Daoy (cell line): Measurements from ENCODE around the gene AHCYL1. TPM values are rescaled to one million over a fixed set of nuclear protein-coding genes. Genes with fewer than 3 reads are reported as not detected.
A peak's percentile ranks its signal among the peaks of the same experiment; 100 is the strongest.

ENCODE experiments used
- DNase-seq: peaks from one replicate; pipeline ENCODE4 v3.0.0-alpha.2; 2015; ENCODE audit warnings: low read depth
- total RNA-seq: library from RNA; depleted of rRNA; stranded (reverse); fragments of >200 nt; shearing (Covaris generic); gene quantifications from 2 replicates; pipeline ENCODE4 v1.2.3, GENCODE V29; 2014

AHCYL1 gene
- total RNA-seq, 1 experiment from 2014 or later, result 44.9 TPM

DNA sequence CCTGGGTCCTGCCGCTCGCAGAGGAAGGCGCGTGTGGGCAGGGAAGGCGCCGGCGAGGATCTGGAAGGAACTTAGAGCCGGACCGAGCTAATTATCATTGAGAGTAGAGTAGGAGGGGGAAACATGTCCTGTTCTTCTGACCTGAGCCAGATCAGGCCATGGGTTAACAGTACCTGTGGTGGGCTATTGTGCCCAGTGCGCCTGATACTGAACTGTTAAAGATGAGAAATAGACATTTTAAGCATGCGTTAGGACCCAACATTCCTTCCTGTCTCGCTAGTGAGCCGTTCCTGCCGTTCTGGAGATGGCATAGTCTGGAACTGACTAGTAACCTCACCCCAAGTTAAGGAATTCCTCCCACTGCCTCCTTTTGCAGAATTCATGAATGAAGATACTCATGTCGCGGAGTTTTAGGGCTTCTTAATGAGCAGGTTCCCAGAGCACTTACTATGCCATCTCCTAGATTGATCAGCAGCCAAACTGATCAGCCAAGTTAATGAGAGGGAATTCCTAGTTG lies 50.7 kb downstream of the AHCYL1 start:
- DNase-seq, result no peak

DNA sequence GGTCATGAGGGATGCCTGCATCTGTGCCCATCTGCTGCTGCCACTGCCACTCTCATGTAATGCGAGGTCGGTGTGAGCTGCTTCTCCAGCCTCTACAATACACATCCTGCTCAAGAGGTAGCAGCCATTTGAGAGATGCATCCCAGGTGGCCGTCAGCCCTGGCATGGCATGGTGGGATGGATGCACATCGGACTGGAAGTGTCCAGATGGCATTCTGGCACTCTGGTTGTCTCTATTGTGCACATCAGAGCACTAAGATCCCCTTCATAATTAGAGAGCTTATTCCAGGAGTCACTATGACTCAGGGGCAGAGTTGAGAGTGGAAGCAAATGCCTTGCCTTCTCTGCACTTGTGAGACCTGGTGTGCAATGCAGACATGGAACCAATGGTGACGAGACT lies 53.7 kb downstream of the AHCYL1 start:
- DNase-seq, result no peak

DNA sequence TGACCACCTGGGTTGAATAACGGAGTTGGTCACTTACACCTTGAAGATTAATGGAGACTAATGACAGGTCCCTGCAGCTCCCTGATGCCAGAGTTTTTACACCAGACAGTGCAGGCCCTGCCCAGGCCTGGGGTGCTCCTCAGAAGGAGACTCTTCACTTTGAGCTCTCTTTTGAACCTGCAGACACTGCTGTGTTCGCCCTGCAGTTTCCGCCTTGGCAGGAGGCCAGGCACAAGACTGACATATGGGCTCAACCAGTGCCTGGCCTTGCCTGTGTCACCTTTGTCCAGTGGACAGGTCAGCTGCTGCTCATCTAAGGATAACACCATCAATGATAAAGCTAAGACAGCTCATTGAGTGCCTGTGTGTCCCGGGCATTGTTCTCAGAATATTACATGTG lies 55.1 kb downstream of the AHCYL1 start:
- DNase-seq, result no peak

DNA sequence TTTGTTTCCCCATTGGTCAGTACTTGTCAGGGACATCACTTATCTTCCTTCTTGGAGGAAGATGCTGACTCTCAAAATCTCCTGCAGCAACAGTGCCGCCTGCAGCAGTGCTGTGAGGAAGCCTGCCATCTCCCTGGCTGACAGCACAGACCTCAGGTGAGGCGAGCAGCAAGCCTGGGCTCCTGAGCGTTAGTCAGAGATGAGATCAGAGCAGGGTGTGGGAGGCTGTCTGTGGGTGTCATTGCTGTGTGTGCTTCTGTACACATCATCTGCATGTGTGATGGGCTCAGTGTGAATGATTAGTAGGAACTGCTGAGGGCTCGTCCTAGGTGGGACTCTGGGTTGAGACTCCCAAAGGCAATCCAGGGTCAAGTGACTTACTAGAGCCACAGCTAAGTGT lies 56.0 kb downstream of the AHCYL1 start:
- DNase-seq, result no peak

DNA sequence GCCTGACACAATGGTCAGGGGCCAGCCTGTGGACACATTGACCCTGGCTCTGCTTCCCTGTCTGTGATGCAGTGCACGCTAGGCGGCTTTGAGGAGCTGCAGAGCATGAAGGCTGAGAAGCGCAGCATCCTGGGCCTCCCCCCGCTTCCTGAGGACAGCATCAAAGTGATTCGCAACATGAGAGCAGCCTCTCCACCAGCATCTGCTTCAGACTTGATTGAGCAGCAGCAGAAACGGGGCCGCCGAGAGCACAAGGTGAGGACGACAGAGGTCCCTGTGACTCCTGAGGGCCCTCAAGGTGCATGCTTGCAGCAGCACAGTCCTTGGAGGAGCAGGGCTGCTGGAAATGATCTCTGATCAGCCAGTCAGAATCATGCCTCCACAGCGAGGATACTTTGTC lies 58.5 kb downstream of the AHCYL1 start:
- no peak for DNase-seq

DNA sequence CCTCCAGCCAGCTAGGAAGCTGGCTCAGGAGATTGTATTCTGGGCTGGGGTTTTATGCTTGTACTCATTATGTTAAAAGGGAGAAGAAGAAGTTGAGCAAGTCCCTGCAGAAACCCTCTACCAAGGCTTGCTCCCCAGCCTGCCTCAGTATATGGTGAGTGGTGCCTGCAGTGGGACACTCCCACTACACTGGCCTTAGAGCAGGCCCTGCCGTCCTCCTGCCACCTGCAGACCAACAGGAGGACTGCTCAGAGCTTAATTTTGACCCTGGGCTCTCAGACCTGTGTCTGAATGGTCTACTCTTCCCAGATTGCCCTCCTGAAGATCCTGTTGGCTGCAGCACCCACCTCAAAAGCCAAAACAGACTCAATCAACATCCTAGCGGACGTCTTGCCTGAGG lies 62.9 kb downstream of the AHCYL1 start:
- no peak for DNase-seq

DNA sequence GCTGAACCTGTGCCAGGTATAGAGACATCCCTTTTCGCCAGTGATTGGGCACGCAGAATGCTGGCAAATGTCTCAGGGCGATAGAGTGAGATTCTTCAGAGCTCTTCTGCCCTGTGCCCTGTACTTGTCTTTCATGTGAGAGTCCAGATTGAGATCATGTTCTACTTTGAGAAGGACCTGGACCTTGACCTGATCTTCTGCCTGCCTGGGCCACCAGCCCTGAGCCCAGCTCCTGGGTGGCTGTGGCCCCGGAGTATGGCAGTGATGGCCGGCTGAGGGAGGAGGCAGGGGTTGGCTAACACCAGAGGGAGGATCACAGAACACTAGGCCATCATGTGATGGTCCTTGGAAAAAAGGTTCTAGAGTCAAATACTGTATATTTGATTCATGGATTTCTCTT lies 63.7 kb downstream of the AHCYL1 start:
- no peak for DNase-seq

DNA sequence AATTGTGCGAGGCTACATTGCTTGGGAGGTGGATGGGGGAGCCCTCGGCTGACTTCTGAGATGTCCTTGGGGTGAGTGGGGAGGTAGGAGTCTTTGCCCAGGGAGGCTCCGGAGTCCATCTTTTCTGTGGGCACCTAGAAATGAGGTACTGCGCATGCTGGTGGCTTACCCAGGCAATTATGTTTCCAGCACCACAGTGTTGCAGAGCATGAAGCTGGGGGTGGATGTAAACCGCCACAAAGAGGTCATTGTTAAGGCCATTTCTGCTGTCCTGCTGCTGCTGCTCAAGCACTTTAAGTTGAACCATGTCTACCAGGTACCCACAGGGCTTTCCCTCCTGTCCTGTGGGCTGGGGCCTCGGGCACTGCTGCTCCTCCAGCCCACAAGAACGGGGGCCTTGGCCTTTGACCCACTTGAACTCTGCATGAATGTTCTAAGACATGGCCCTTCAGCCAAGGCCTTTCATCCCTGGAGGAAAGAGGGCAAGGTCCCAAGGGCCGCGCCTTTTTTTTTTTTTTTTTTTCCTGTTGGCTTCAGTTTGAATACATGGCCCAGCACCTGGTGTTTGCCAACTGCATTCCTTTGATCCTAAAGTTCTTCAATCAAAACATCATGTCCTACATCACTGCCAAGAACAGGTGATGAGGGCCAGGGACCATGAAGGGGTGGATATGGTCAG lies 64.5 kb downstream of the AHCYL1 start:
- DNase-seq, result no peak

DNA sequence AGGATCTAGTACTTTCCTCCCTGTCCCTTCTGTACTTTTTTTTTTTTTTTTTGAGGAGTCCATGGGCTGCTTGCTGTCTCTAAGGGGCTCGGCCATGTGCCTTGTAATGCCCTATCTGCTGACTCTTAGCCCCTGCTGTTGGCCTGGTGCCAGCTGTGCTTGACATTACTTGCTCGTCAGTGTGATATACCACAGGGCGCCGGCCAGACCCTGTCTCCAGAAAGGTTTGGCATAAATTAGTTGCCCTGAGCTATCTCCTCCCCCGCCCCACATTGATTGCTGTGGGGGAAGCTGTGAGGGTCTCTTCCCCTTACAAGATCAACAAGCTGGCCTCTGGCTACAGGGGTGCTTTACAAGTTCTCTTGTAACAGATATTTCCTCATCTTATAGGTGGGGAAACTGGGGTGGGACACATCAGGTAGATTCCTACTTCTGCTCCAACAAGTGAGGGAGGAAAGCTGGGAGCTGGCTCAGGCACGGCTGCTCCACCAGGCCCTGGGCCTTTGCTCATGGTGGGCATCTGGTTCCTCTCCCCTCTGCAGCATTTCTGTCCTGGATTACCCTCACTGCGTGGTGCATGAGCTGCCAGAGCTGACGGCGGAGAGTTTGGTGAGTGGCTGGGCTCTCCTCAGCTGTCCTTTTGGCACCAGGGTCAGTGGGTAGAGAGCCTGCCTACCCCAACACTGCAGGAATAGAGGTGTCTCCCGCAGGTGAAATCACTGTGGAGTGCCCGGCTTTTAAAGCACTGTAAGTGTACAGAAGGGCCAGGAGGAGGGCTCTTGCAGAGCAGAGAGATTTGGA lies 65.4 kb downstream of the AHCYL1 start:
- no peak for DNase-seq

DNA sequence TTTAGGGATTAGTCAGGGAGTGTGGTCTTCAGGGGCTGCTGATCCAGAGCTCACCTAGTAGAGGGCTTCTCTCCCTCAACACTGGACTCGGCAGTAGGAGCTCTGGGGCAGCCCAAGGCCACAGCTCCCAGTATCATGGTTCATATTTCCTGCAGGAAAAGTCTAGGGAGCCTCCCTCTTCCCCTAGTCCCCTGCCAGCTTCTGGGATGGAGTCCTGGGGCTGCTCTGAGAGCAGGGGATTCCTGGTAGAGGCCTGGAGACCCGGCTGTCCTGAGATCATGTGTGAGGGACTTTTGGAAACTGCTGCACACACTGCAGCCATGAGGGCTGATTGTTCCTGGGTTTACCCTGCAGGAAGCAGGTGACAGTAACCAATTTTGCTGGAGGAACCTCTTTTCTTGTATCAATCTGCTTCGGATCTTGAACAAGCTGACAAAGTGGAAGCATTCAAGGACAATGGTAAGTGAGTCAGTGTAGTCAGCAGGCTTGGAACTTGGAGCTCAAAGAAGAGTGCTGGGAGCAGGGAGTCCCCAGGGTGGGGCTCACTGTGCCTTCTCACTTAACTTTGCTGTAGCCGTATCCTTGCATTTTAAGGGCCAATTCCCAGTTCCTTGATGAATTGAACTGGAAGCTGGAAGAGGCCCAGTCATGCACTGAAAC lies 66.2 kb downstream of the AHCYL1 start:
- DNase-seq, result no peak

DNA sequence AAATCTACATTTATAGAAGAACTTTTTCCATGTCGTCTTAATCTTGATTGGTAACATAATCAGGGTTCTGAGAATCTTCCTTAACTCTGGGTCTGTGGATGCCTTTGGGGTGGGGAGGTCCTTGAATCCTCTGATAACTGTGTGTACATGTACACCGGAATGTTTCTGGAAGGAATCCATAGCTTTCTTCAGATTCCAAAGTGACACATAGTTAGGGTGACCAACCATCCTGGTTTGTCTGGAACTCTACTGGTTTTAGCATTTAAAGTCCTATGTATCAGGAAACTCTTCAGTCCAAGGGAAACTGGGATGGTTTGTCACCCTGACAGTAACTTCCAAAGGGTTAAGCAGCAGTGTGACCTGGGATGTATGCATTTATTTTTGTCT lies 66.7 kb downstream of the AHCYL1 start:
- DNase-seq, result no peak

DNA sequence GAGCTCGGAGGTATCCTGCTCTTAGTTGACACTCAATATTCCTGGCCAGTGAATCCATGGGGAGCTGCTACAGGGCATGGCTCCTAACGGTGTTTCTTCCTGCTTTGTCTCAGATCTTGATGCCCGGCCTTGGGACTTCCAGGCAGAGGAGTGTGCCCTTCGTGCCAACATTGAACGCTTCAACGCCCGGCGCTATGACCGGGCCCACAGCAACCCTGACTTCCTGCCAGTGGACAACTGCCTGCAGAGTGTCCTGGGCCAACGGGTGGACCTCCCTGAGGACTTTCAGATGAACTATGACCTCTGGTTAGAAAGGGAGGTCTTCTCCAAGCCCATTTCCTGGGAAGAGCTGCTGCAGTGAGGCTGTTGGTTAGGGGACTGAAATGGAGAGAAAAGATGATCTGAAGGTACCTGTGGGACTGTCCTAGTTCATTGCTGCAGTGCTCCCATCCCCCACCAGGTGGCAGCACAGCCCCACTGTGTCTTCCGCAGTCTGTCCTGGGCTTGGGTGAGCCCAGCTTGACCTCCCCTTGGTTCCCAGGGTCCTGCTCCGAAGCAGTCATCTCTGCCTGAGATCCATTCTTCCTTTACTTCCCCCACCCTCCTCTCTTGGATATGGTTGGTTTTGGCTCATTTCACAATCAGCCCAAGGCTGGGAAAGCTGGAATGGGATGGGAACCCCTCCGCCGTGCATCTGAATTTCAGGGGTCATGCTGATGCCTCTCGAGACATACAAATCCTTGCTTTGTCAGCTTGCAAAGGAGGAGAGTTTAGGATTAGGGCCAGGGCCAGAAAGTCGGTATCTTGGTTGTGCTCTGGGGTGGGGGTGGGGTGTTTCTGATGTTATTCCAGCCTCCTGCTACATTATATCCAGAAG lies 69.2 kb downstream of the AHCYL1 start:
- DNase-seq, result peak; percentile 74

DNA sequence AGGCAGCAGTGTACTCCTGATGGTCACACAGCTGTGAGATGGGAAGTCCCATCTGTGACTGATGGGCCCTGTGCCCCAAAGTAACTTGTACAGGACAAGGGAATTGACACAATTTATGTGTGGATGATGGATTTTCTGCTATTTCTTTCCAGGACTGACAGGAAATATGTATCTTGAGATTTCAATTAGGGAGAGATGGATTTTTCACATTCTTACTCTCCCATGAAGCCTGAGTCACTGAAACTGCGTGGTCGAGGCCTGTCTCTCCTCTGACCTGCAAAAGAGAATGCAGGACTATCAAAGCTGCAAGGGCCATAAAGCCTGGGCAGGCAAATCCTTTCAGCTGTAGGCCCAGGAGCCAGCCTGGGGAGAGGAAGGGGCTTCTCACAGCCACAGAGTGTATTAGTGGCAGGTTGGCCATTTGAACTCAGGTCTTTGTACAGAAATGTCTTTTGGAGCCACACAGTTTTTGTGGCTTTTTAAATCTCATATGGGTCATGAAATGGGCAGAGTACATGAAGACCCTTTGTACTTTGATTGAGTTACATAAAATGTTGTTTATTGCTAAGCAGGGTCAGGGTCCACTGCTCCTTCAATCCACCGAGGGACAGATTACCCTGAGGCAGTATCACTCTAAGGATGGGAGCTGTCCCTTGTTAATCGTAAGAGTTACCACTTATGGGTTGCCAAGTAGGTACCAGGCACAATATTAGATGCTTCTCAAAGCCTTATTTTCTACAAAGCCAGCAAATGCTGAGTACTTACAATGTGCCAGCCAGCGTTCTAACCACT lies 71.1 kb downstream of the AHCYL1 start:
- DNase-seq, result no peak

DNA sequence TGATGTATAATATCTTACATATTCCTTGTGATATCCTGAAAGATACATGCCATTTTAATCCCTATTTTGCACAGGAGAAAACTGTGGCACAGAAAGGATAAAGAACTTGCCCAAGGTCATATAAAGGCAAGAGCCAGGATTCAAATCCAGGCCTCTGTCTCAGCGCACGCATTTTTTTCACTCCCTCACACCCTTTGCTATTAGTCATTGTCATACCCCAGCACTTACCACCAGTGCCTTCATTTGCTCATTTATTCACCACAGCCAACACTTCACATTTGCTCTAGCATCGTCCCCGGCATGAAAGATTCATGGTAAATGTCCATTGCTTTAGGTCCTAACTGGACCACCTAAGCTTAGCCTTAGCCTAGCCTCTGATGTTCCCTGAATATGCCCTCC lies 71.7 kb downstream of the AHCYL1 start:
- no peak for DNase-seq

DNA sequence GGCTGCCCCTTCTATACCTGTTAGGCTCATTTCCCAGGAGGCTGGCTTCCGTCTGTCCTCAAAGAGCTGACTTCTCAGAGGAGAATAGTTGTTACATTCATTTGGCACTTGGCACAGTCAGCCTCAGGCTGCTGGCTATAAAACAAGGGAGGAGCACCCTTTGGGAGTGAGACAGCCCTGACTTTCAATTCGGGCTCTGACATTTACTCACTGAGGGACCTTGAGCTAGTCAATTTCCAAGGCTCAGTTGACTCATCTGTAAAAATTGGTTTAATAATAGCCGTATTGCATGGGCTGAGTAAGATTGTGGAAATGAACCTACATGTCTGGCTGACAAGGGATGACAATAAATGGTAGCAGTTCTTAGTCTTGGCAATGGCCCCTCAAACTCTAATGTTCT lies 72.2 kb downstream of the AHCYL1 start:
- DNase-seq, result no peak

DNA sequence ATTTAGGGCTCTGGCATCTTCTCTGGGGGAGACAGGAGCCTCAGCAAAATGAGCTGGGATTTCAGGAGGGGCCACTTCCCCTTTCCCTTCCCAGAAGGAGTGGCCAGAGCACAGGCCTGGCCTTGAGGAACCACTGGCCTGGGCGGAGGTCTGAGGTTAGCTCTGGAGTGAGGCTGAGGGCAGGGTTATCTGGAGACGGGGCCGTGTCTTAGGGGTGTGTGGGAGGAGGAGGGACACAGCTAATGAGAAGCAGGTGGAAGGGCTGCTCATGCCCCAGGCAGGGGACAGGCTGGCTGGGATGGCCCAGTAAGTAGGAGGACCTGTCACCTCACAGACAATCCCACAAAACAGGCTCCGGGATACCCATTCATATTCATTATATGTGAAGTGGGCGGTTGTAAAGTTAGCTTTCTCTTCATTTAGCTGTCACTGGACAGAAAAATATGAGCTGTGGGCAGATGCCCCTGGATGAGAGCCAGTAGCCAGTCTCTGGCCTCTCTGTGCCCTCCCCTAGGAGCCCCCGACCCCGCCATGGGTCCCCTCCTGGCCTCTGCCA lies 73.5 kb downstream of the AHCYL1 start:
- DNase-seq, result no peak

DNA sequence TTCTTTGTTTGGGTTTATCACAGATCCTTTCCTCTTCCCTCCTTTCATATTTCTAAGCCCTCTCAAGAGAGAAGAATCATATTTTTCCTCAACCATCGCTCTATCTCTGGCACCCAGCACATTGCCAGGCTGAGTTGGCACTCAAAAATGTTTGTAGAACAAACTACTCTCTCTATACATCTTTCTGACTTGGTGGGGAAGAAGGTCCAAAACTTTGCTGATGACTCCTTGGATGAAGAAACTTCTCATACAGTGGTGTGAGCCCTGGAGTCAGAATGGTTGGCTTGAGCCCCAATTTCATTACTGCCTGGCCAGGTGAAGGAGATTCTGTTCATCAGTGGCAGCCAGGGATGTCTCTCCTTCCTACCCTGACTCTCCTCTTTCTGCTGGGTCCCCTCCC lies 74.0 kb downstream of the AHCYL1 start:
- no peak for DNase-seq

DNA sequence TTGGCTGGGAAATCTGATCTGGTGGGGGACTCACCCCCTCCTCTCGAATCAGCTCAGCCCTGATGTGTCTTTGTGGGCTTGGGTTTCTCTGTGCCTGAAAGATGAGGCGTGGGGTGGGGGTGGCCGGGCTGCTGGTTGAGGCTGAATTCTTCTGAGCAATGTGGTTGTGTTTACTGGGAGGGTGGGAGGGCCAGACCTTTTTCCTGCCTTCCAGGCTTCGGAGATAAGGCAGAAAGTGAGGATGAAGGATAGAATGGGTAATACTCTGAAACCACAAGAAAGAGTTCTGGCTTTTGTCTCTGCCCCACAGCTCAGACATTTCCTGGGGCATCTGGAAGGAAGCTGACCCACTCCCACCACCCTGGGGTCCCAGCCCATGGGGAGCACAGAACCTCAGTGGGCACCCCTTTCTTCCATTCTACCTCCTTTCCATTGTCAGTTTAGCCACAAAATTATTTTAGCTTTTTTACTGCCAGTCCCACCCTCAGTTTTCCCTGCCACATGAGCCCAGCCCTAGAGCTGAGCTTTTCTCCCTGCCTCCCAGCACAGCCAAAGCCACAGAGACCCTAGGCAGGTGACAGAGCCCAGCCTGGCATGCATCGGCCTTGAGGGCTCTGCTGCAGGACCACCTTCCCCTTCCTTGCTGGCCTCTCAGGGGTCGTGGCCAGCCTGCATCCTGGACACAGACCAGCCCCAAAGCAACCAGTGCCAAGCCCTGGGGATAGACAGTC lies 74.7 kb downstream of the AHCYL1 start:
- DNase-seq, result no peak

DNA sequence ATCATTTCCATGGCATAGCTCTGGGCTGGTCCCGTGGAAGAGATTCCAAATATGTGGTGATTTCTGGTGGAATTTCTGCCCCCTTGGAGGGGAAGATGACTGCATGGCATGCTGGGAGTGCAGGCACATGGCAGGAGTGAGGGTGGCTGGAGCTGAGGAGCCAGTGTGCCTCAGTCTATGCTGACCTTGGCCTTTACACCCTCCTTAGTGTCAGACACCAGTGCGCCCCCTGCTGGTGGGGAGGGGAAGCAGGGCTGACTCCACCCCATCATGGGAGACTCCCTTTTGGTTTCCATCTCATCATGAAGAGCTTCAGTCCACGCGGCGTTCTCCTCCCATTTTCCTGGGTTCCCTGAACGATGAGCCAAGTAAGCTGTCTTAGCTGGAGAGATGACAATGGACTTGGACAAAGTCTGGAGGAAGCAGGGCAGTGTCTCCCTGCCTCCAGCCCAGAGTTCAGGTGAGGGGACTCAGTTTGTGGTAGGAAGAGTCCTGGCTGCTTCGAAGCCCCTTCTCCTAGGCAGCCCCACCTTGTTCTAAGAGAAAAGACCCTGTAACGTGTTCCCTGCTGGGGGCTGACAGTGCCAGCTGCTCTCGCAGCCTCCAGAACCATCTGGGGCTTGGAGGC lies 75.6 kb downstream of the AHCYL1 start:
- DNase-seq, result peak; percentile 75

DNA sequence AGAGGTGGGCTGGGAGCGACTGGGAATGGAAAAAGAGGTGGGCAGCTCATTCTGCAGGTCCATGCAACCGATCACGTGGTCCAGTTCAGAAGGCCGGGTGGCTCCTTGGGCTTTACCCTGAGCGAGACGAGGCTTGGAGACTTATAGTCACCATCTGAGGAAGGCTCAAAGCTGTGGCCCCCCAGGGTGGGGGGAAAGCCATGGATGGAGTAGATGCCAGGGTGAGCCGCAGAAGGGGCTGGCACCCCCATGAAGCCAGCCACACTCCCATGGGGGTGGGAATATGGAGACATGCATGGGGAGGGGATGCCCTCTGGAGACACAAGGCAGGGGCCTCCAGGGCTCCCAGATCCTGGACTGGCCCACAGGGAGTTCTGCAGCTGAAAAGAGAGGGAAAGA lies 76.1 kb downstream of the AHCYL1 start:
- no peak for DNase-seq
